RWPE1 (cell line): ENCODE measurements around the gene SERPINA6.

Experiments
- CTCF ChIA-PET: fragments of 350-600 bp; sonication (Branson Sonifier 250); formaldehyde crosslinking; extraction: SDS; loops from one replicate; lab custom pipeline; 2021; lab: Yijun Ruan, JAX
- POLR2A ChIA-PET: fragments of 400-600 bp; formaldehyde crosslinking; extraction: SDS; loops from one replicate; lab custom pipeline; 2020; ENCODE audit warnings: antibody characterized with exemption; ENCODE audit not compliant: low non-redundant PET; lab: Yijun Ruan, JAX
- DNase-seq: peaks from one replicate; pipeline ENCODE4 v3.0.0; 2012; ENCODE audit warnings: low spot score
- H3K27ac ChIP-seq: fragments of 450-650 bp; 2 replicates; pipeline ENCODE4 v1.5.1; 2017
- TF ChIP-seq, protein P1 (sequence below): fragments of 450-650 bp; conservative IDR thresholded peaks from 2 replicates; pipeline ENCODE4 v1.5.1; 2017; ENCODE audit warnings: low read depth, mild to moderate bottlenecking

The SERPINA6 gene

GRCh38 chr14:94291906-94292525, 31.1 kb downstream of the SERPINA6 start:
- TF ChIP-seq, protein P1, sequence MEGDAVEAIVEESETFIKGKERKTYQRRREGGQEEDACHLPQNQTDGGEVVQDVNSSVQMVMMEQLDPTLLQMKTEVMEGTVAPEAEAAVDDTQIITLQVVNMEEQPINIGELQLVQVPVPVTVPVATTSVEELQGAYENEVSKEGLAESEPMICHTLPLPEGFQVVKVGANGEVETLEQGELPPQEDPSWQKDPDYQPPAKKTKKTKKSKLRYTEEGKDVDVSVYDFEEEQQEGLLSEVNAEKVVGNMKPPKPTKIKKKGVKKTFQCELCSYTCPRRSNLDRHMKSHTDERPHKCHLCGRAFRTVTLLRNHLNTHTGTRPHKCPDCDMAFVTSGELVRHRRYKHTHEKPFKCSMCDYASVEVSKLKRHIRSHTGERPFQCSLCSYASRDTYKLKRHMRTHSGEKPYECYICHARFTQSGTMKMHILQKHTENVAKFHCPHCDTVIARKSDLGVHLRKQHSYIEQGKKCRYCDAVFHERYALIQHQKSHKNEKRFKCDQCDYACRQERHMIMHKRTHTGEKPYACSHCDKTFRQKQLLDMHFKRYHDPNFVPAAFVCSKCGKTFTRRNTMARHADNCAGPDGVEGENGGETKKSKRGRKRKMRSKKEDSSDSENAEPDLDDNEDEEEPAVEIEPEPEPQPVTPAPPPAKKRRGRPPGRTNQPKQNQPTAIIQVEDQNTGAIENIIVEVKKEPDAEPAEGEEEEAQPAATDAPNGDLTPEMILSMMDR, result no peak
- DNase-seq, result no peak
- CTCF ChIA-PET, result interaction anchor here (0.7 kb wide), 1 partner anchor 15 kb away, joined by 3 read pairs; no protein-coding TSS in a partner anchor
- POLR2A ChIA-PET, result no interaction called here
- no peak overlapping the region for H3K27ac ChIP-seq

GRCh38 chr14:94291159-94291905, 31.8 kb downstream of the SERPINA6 start:
- TF ChIP-seq, protein P1, result no peak
- ChIA-PET CTCF (no interaction called here), POLR2A (no interaction called here)
- H3K27ac ChIP-seq, result no peak overlapping the region
- no peak for DNase-seq

DNA sequence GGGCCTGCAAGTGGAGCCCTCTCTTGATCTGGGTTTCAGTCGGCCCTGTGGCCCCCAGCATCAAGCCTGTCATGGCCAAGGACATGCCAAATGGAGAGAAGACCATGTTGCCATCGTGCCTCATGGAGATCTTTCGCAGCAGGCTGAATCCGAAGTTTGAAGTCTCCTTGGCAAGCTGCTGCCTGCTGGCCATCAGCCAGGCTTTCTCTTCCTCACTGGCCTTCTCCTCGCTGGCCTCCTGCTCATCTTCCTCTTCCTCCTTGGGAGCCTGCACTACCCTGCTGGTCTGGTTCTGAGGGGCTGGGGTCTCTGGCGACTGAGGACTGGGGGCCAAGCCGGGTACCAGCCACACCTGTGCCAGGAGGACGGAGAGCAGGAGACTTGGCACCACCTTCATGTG, 32.9 kb downstream of the SERPINA6 start:
- no peak for DNase-seq
- TF ChIP-seq, protein P1, result no peak
- CTCF ChIA-PET, result no interaction called here
- POLR2A ChIA-PET, result no interaction called here
- H3K27ac ChIP-seq, result no peak overlapping the region

DNA sequence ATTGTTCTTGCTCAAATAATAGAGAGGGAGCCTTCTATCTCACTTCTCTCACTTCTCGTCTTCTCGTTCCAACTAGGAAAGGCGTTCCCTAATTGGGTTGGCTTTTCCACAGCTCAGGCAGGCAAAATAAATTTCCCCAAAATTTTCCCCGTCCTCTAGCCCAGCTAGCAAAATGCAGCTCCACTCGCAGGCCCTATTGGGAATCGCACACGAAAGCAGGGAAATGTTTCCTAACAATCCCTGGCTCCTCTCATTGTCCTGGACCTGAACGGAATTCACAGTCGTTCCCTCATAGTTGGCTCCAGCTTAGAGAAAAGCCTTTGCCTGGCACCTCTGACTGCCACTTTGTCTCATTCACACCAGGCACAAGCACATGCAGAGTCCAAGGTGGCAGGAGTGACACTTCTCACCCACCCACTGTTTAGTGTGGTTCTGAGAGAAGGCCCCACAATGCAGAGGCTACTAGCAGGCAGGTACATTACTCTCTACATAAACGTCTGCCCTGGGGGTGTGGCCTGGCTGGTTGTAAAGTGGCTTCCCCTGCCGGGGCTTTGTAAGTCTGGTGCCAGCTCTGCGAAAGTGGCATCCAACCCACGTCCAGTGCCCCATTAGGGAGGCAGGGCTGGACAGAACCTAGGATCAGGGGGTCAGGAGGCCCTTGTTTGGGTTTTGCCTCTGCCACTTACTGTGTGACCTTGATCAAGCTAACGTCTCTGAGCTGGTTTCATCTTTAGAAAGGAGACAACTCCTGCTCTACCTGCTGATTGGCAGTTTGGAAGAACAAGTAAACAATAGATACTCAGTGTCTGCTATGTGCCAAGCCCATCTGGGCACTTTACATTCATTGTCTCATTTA, 34.3 kb downstream of the SERPINA6 start:
- H3K27ac ChIP-seq, result no peak overlapping the region
- TF ChIP-seq, protein P1, result no peak
- ChIA-PET CTCF (no interaction called here), POLR2A (no interaction called here)
- no peak for DNase-seq

- H3K27ac ChIP-seq, result no peak overlapping the region
- CTCF ChIA-PET, result no interaction called here
- TF ChIP-seq, protein P1, result no peak
- POLR2A ChIA-PET, result no interaction called here
- no peak for DNase-seq
These were observed 38.0 kb downstream of the SERPINA6 start for GRCh38 chr14:94285158-94285557.

GRCh38 chr14:94284221-94284620, 38.9 kb downstream of the SERPINA6 start:
- H3K27ac ChIP-seq, result no peak overlapping the region
- CTCF ChIA-PET, result no interaction called here
- TF ChIP-seq, protein P1, result no peak
- no peak for DNase-seq
- POLR2A ChIA-PET, result no interaction called here
